ENCODE data around the gene TNIP1.

Gene TNIP1

GRCh38 chr5:151033217-151033934 lies 47.5 kb downstream of the TNIP1 start:
- H3K4me1 Mint-ChIP-seq = peaks cover 2% of the 10 kb centered on the region
- H3K4me3 Mint-ChIP-seq = no peak overlapping the region
- H3K27ac Mint-ChIP-seq = no peak overlapping the region
- CTCF ChIA-PET = interaction anchor here (0.6 to 0.9 kb wide), 2 partner anchors 14 to 39 kb away, joined by 3 read pairs; no protein-coding TSS in a partner anchor
- H3K36me3 Mint-ChIP-seq = peaks cover 64% of the 10 kb centered on the region
- no peaks in the 10 kb centered on the region for H3K27me3 Mint-ChIP-seq
- no peak for DNase-seq
- H3K9me3 Mint-ChIP-seq = no peaks in the 10 kb centered on the region

GRCh38 chr5:151031554-151031953 lies 49.3 kb downstream of the TNIP1 start:
- no peaks in the 10 kb centered on the region for H3K9me3 Mint-ChIP-seq
- H3K27ac Mint-ChIP-seq = no peak overlapping the region
- H3K27me3 Mint-ChIP-seq = no peaks in the 10 kb centered on the region
- H3K36me3 Mint-ChIP-seq = peaks cover 61% of the 10 kb centered on the region
- CTCF ChIA-PET = no interaction called here
- no peaks in the 10 kb centered on the region for H3K4me1 Mint-ChIP-seq
- no peak for DNase-seq
- H3K4me3 Mint-ChIP-seq = no peak overlapping the region

- CTCF ChIA-PET = interaction anchor here (1.2 kb wide), 1 partner anchor 18 kb away, joined by 3 read pairs; no protein-coding TSS in a partner anchor
- no peaks in the 10 kb centered on the region for H3K9me3 Mint-ChIP-seq
- H3K36me3 Mint-ChIP-seq = peaks cover 61% of the 10 kb centered on the region
Measured at GRCh38 chr5:151030379-151030778, 50.5 kb downstream of the TNIP1 start.

GRCh38 chr5:151030056-151030336 lies 50.8 kb downstream of the TNIP1 start:
- Mint-ChIP-seq H3K4me3 (no peak overlapping the region), H3K27ac (no peak overlapping the region), H3K4me1 (no peaks in the 10 kb centered on the region), H3K36me3 (peaks cover 59% of the 10 kb centered on the region), H3K27me3 (no peaks in the 10 kb centered on the region), H3K9me3 (no peaks in the 10 kb centered on the region)
- no peak for DNase-seq
- CTCF ChIA-PET = interaction anchor here (1.2 kb wide), 1 partner anchor 18 kb away, joined by 3 read pairs; no protein-coding TSS in a partner anchor

More at GRCh38 chr5:151030379-151030778, 50.5 kb downstream of the TNIP1 start:
- Mint-ChIP-seq H3K4me1 (no peaks in the 10 kb centered on the region), H3K27ac (no peak overlapping the region), H3K27me3 (no peaks in the 10 kb centered on the region), H3K4me3 (no peak overlapping the region)
- no peak for DNase-seq

GRCh38 chr5:151029179-151030055 lies 51.4 kb downstream of the TNIP1 start:
- Mint-ChIP-seq H3K27ac (no peak overlapping the region), H3K36me3 (peaks cover 53% of the 10 kb centered on the region), H3K4me3 (no peak overlapping the region), H3K27me3 (no peaks in the 10 kb centered on the region), H3K9me3 (no peaks in the 10 kb centered on the region), H3K4me1 (no peaks in the 10 kb centered on the region)
- no peak for DNase-seq
- CTCF ChIA-PET = interaction anchor here (1.2 kb wide), 1 partner anchor 19 kb away, joined by 3 read pairs; no protein-coding TSS in a partner anchor

- peaks cover 46% of the 10 kb centered on the region for H3K36me3 Mint-ChIP-seq
- CTCF ChIA-PET = no interaction called here
Measured at GRCh38 chr5:151028717-151029116, 52.1 kb downstream of the TNIP1 start.

GRCh38 chr5:151027961-151028479 lies 52.8 kb downstream of the TNIP1 start:
- H3K27ac Mint-ChIP-seq = no peak overlapping the region
- no peaks in the 10 kb centered on the region for H3K27me3 Mint-ChIP-seq
- no peaks in the 10 kb centered on the region for H3K9me3 Mint-ChIP-seq
- no peak overlapping the region for H3K4me3 Mint-ChIP-seq
- H3K36me3 Mint-ChIP-seq = peaks cover 44% of the 10 kb centered on the region
- no peak for DNase-seq
- CTCF ChIA-PET = no interaction called here
- H3K4me1 Mint-ChIP-seq = no peaks in the 10 kb centered on the region

More at GRCh38 chr5:151028717-151029116, 52.1 kb downstream of the TNIP1 start:
- no peak for DNase-seq
- H3K9me3 Mint-ChIP-seq = no peaks in the 10 kb centered on the region
- no peaks in the 10 kb centered on the region for H3K27me3 Mint-ChIP-seq
- H3K27ac Mint-ChIP-seq = no peak overlapping the region
- H3K4me1 Mint-ChIP-seq = no peaks in the 10 kb centered on the region
- H3K4me3 Mint-ChIP-seq = no peak overlapping the region

- H3K27me3 Mint-ChIP-seq = peaks cover 9% of the 10 kb centered on the region
- no peak for DNase-seq
- H3K27ac Mint-ChIP-seq = peak overlapping the region; percentile 19
- H3K4me3 Mint-ChIP-seq = no peak overlapping the region
- no peaks in the 10 kb centered on the region for H3K9me3 Mint-ChIP-seq
- CTCF ChIA-PET = interaction anchor here (1.0 kb wide), 1 partner anchor 99 kb away, joined by 4 read pairs; no protein-coding TSS in a partner anchor
- peaks cover 38% of the 10 kb centered on the region for H3K36me3 Mint-ChIP-seq
- H3K4me1 Mint-ChIP-seq = no peaks in the 10 kb centered on the region
Measured at GRCh38 chr5:151026679-151027078, 54.2 kb downstream of the TNIP1 start.

GRCh38 chr5:151026088-151026487 lies 54.7 kb downstream of the TNIP1 start:
- CTCF ChIA-PET = interaction anchor here (1.0 kb wide), 1 partner anchor 100 kb away, joined by 4 read pairs; no protein-coding TSS in a partner anchor
- Mint-ChIP-seq H3K27me3 (peaks cover 15% of the 10 kb centered on the region), H3K4me3 (no peak overlapping the region), H3K27ac (peak overlapping the region; percentile 19), H3K36me3 (peaks cover 35% of the 10 kb centered on the region), H3K4me1 (peaks cover 2% of the 10 kb centered on the region), H3K9me3 (no peaks in the 10 kb centered on the region)
- DNase-seq = no peak

- H3K27me3 Mint-ChIP-seq = peaks cover 23% of the 10 kb centered on the region
- peaks cover 5% of the 10 kb centered on the region for H3K4me1 Mint-ChIP-seq
- no peak overlapping the region for H3K27ac Mint-ChIP-seq
- CTCF ChIA-PET = no interaction called here
- DNase-seq = no peak
- no peak overlapping the region for H3K4me3 Mint-ChIP-seq
- H3K9me3 Mint-ChIP-seq = no peaks in the 10 kb centered on the region
- peaks cover 29% of the 10 kb centered on the region for H3K36me3 Mint-ChIP-seq
Measured at GRCh38 chr5:151025250-151025606, 55.6 kb downstream of the TNIP1 start.

GRCh38 chr5:151024440-151025249 lies 56.2 kb downstream of the TNIP1 start:
- no peaks in the 10 kb centered on the region for H3K9me3 Mint-ChIP-seq
- CTCF ChIA-PET = interaction anchor here (0.9 kb wide), 1 partner anchor 25 kb away, joined by 4 read pairs; no protein-coding TSS in a partner anchor
- DNase-seq = no peak
- no peak overlapping the region for H3K4me3 Mint-ChIP-seq
- H3K36me3 Mint-ChIP-seq = peaks cover 27% of the 10 kb centered on the region
- peaks cover 29% of the 10 kb centered on the region for H3K27me3 Mint-ChIP-seq
- H3K4me1 Mint-ChIP-seq = peaks cover 5% of the 10 kb centered on the region
- H3K27ac Mint-ChIP-seq = no peak overlapping the region

GRCh38 chr5:151023651-151024050 lies 57.2 kb downstream of the TNIP1 start:
- Mint-ChIP-seq H3K4me3 (no peak overlapping the region), H3K4me1 (peaks cover 11% of the 10 kb centered on the region), H3K9me3 (no peaks in the 10 kb centered on the region), H3K27ac (no peak overlapping the region), H3K36me3 (peaks cover 20% of the 10 kb centered on the region), H3K27me3 (peaks cover 31% of the 10 kb centered on the region)
- no peak for DNase-seq
- CTCF ChIA-PET = no interaction called here

GRCh38 chr5:151023047-151023615 lies 57.7 kb downstream of the TNIP1 start:
- CTCF ChIA-PET = no interaction called here
- H3K4me3 Mint-ChIP-seq = no peak overlapping the region
- peaks cover 16% of the 10 kb centered on the region for H3K36me3 Mint-ChIP-seq
- no peaks in the 10 kb centered on the region for H3K9me3 Mint-ChIP-seq
- DNase-seq = no peak
- peaks cover 11% of the 10 kb centered on the region for H3K4me1 Mint-ChIP-seq
- no peak overlapping the region for H3K27ac Mint-ChIP-seq
- peaks cover 31% of the 10 kb centered on the region for H3K27me3 Mint-ChIP-seq
